ENCODE measurements around the gene CDH4. TPM values are rescaled to one million over a fixed set of nuclear protein-coding genes. Genes with fewer than 3 reads are reported as not detected.

CDH4 gene
- total RNA-seq, 1 donor from 2014 or later, result 39.7 TPM

DNA sequence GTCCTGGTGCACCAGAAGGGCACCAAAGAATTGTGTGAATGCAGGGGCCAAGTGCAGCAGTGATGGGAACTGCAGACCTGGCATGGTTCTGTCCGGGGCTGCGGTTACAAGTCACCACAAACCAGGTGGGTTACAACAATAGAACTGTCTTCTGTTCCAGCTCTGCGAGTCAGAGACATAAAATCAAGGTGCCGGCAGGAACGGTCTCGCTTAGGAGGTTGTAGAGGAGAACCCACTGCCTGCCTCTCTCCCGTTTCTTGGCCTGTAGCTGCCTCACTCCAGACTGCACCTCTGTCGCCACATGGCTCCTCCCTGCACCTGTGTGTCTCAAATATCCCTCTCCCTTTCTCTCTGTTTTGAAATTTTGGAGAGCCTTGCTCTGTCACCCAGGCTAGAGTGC, 670.4 kb downstream of the CDH4 start:
- H3K27me3 ChIP-seq (ENCODE audit: control insufficient read depth, insufficient read depth, low read length), result peaks cover 2% of the 10 kb centered on the region
- H3K4me3 ChIP-seq (ENCODE audit: low read depth, low read length), result no peak overlapping the region
- DNase-seq (ENCODE audit: low read depth), result no peak
- TF ChIP-seq, protein P1, sequence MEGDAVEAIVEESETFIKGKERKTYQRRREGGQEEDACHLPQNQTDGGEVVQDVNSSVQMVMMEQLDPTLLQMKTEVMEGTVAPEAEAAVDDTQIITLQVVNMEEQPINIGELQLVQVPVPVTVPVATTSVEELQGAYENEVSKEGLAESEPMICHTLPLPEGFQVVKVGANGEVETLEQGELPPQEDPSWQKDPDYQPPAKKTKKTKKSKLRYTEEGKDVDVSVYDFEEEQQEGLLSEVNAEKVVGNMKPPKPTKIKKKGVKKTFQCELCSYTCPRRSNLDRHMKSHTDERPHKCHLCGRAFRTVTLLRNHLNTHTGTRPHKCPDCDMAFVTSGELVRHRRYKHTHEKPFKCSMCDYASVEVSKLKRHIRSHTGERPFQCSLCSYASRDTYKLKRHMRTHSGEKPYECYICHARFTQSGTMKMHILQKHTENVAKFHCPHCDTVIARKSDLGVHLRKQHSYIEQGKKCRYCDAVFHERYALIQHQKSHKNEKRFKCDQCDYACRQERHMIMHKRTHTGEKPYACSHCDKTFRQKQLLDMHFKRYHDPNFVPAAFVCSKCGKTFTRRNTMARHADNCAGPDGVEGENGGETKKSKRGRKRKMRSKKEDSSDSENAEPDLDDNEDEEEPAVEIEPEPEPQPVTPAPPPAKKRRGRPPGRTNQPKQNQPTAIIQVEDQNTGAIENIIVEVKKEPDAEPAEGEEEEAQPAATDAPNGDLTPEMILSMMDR (IDR thresholded peaks at IDR 0.05; ENCODE audit: insufficient read depth, low read length, poor library complexity, severe bottlenecking), result no peak
- H3K36me3 ChIP-seq (ENCODE audit: control insufficient read depth, insufficient read depth, low read length), result no peaks in the 10 kb centered on the region

DNA sequence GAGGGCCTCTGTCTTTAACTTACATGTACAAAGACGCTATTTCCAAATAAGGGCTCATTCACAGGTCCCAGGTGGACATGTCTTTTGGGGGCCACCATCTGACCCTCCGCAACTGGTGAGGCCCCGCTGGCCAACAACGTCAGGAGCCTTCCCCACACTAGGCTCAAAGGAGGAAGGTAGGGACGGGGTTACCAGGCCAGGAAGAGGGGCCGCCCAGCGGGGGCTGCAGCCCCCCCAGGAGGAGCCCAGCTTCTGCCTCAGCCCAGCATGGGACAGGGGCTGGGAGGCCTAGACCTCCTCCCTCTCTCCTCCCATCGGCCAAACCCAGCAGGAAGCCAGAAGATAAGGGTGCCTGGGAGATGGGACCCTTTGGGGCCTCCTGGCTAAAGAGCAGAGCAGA, 670.9 kb downstream of the CDH4 start:
- no peak overlapping the region for H3K4me3 ChIP-seq (ENCODE audit: low read depth, low read length)

DNA sequence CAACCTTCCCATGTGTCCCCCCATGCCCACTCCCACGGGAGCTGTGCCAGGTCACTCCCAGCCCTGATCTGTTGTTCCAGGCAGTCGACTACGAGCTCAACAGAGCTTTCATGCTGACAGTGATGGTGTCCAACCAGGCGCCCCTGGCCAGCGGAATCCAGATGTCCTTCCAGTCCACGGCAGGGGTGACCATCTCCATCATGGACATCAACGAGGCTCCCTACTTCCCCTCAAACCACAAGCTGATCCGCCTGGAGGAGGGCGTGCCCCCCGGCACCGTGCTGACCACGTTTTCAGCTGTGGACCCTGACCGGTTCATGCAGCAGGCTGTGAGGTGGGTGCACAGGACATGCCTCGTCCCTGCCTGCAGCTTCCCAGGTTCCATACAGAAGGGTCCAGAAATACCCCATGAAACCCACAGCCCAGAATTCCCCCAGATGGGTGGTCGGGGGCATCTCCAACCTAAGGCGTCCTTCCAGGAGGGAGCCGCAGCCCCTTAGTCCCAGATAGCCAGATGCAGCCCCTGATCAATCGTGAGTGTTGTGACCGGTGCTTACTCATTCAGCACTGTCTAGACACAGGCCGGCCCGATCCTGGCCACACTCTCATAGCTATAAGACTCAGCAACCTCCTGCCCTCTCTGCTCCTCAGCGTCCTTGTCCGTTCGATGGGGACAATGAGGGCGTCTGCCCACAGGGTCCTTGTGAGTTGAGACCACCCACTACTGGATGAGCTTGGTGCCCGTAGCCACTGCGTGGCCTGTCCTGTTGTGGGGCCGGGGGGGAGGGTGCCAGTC, 671.5 kb downstream of the CDH4 start:
- H3K27me3 ChIP-seq (ENCODE audit: control insufficient read depth, insufficient read depth, low read length), result peaks cover 2% of the 10 kb centered on the region
- H3K4me3 ChIP-seq (ENCODE audit: low read depth, low read length), result no peak overlapping the region
- TF ChIP-seq, protein P1 (IDR thresholded peaks at IDR 0.05; ENCODE audit: insufficient read depth, low read length, poor library complexity, severe bottlenecking), result no peak
- DNase-seq (ENCODE audit: low read depth), result no peak
- H3K36me3 ChIP-seq (ENCODE audit: control insufficient read depth, insufficient read depth, low read length), result no peaks in the 10 kb centered on the region

More for the DNA sequence above, 670.9 kb downstream of the CDH4 start:
- TF ChIP-seq, protein P1 (IDR thresholded peaks at IDR 0.05; ENCODE audit: insufficient read depth, low read length, poor library complexity, severe bottlenecking), result no peak
- H3K36me3 ChIP-seq (ENCODE audit: control insufficient read depth, insufficient read depth, low read length), result no peaks in the 10 kb centered on the region
- DNase-seq (ENCODE audit: low read depth), result no peak
- H3K27me3 ChIP-seq (ENCODE audit: control insufficient read depth, insufficient read depth, low read length), result peaks cover 2% of the 10 kb centered on the region

DNA sequence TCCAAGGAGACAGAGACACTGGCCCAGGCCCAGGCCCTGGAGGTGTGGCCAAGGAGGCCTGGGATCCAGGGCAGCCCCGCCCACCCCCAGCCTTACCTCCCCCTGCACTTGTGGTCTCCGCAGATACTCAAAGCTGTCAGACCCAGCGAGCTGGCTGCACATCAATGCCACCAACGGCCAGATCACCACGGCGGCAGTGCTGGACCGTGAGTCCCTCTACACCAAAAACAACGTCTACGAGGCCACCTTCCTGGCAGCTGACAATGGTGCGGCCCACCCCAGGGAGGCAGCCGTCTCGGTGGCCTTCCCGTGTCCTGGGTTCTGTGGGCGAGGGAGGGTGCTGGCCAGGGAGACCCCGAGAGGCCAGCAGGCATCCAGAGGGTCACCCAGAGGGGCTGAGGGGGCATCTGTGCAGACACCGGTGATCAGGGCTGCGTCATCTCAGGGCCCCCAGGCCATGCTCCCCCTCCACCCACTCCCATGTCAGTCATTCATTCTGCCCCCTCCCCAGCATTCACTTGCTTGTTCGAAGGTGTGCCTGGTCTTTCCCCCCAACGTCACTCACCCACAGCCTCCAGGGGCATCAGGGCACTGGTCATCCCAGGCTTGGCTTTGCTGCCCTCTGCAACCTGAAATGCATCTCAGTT, 672.3 kb downstream of the CDH4 start:
- Histone ChIP-seq H3K36me3 (ENCODE audit: control insufficient read depth, insufficient read depth, low read length) (no peaks in the 10 kb centered on the region), H3K27me3 (ENCODE audit: control insufficient read depth, insufficient read depth, low read length) (peaks cover 2% of the 10 kb centered on the region), H3K4me3 (ENCODE audit: low read depth, low read length) (no peak overlapping the region)
- no peak for DNase-seq (ENCODE audit: low read depth)
- TF ChIP-seq, protein P1 (IDR thresholded peaks at IDR 0.05; ENCODE audit: insufficient read depth, low read length, poor library complexity, severe bottlenecking), result no peak

DNA sequence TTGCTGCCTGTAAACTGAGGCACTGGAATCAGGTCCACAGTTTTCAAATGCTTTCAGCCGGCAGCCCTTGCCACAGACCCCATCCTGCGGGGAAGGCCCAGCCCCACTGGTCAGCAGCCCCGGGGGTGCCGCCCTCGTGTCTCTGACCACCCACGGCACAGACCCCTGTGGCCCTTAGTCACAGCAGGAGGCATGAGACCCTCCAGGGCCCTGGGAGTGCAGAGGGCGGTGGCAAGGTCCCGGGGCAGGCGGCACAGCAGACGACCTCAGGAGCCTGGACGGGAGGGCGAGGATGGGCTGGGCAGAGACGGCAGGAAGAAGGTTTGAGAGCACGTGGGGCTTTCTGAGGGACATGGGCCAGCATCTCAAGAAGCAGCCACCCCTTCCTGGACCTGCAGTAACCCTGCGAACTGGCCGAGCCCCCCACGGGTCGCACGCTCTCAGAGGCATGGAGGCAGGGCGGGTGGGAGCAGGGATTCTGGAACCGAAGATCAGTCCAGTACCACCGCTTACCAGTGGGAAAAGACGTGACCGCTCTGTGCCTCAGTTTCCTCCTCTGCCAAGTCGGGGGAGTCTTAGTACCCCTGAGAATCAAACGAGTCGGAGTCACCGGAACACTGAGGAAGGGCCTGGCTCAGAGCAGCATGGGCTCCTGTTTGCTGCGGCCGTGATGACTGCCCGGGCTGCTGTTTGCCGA, 672.9 kb downstream of the CDH4 start:
- no peak for DNase-seq (ENCODE audit: low read depth)
- Histone ChIP-seq H3K27me3 (ENCODE audit: control insufficient read depth, insufficient read depth, low read length) (peaks cover 2% of the 10 kb centered on the region), H3K4me3 (ENCODE audit: low read depth, low read length) (no peak overlapping the region), H3K36me3 (ENCODE audit: control insufficient read depth, insufficient read depth, low read length) (no peaks in the 10 kb centered on the region)
- TF ChIP-seq, protein P1 (IDR thresholded peaks at IDR 0.05; ENCODE audit: insufficient read depth, low read length, poor library complexity, severe bottlenecking), result no peak
